Measurements from ENCODE around the gene ZNF593OS.
A peak's percentile ranks its signal among the peaks of the same experiment; 100 is the strongest.

Gene ZNF593OS

DNA sequence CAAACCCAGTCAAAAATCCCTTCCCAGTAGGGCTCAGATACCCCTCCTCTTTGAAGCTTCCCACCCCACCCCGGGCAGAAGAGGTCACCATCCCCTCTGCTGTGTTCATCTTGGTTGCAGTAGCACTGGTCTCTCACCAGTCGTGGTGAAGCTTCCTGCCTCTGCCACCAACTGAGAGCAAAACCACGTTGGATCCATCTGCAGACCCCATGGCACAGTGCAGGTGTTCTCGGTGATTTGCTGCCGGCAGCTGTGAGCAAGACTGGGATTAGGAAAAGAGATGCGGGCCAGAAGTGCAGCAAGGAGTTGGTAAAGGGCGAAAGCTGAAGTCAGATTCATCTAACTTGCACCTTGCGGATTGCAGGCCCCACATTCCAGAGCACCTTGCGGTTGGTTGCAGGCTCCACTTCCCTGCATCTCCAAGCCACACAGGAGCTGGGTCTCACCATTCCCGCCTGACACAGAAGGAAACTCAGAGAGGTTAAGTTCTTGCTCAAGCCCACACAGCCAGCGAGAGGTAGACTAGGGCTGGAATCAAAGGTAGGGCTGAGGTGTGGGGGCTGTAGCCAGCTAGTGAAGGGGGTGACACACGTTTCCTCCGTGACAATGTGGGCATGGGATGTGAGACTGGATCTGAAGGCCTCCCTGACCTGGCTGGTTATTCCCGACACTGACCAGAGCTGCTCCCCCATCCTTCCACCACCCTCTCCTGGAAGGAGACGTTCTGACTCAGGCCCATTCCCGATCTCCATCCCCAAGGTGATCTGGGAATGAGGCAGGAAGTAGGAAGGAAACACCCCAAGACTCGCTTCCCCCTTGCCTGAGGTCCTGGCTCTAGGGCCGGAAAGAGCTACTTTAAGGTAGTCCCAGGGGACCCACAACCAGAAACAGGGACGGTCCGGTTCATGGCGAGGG lies 16.0 kb downstream of the ZNF593OS start:
- no peak overlapping the region for H3K4me2 ChIP-seq (ENCODE audit: insufficient read depth, low read length)
- TF ChIP-seq EZH2 (IDR thresholded peaks at IDR 0.05; ENCODE audit: borderline replicate concordance, low read depth, low read length, severe bottlenecking): no peak
- TF ChIP-seq, protein P1, sequence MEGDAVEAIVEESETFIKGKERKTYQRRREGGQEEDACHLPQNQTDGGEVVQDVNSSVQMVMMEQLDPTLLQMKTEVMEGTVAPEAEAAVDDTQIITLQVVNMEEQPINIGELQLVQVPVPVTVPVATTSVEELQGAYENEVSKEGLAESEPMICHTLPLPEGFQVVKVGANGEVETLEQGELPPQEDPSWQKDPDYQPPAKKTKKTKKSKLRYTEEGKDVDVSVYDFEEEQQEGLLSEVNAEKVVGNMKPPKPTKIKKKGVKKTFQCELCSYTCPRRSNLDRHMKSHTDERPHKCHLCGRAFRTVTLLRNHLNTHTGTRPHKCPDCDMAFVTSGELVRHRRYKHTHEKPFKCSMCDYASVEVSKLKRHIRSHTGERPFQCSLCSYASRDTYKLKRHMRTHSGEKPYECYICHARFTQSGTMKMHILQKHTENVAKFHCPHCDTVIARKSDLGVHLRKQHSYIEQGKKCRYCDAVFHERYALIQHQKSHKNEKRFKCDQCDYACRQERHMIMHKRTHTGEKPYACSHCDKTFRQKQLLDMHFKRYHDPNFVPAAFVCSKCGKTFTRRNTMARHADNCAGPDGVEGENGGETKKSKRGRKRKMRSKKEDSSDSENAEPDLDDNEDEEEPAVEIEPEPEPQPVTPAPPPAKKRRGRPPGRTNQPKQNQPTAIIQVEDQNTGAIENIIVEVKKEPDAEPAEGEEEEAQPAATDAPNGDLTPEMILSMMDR (IDR thresholded peaks at IDR 0.05; ENCODE audit: borderline replicate concordance, extremely low read depth, low read length, poor library complexity, severe bottlenecking): no peak
- ATAC-seq (ENCODE audit: insufficient read depth, low read depth): peak; percentile 77

DNA sequence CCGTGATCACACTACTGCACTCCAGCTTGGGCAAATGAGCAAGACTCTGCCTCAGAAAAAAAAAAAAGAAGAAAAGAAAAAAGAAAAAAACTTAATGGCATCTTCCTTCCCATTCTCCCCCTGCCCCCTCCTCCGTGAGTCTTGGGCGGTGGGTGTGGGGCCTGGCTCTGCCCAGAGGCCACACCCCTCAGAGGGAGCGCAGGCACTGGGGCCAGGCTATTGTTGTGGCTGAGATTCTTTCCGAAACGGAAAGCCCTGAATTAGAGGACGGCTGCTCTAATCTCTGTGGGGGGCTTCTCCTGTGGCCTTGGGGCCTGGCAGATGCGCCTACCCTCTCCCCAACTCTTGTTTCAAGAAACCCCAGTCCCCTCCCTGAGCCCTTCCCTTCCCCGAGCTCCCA lies 16.9 kb downstream of the ZNF593OS start:
- H3K27me3 ChIP-seq (ENCODE audit: insufficient read depth, low read length, poor library complexity): peaks cover 22% of the 10 kb centered on the region
- no peak overlapping the region for H3K4me2 ChIP-seq (ENCODE audit: insufficient read depth, low read length)
- no peaks in the 10 kb centered on the region for H4K20me1 ChIP-seq (ENCODE audit: insufficient read depth, low read length)
- DNase-seq (no peak), ATAC-seq (ENCODE audit: insufficient read depth, low read depth) (no peak)
- H3K9ac ChIP-seq (ENCODE audit: low read depth, low read length): no peak overlapping the region
- H3K4me3 ChIP-seq (ENCODE audit: low read depth in 1 of 2, low read length in 2 of 2): no peak overlapping the region
- no peaks in the 10 kb centered on the region for H3K79me2 ChIP-seq (ENCODE audit: insufficient read depth, low read length)
- no peak overlapping the region for H2AFZ ChIP-seq (ENCODE audit: low read depth, low read length)
- H3K9me3 ChIP-seq (ENCODE audit: insufficient read depth, low read length, severe bottlenecking): no peaks in the 10 kb centered on the region
- H3K4me1 ChIP-seq (ENCODE audit: insufficient read depth, low read length): peaks cover 20% of the 10 kb centered on the region
- H3K36me3 ChIP-seq (ENCODE audit: insufficient read depth, low read length): no peaks in the 10 kb centered on the region
- TF ChIP-seq EZH2 (IDR thresholded peaks at IDR 0.05; ENCODE audit: borderline replicate concordance, low read depth, low read length, severe bottlenecking): no peak
- TF ChIP-seq, protein P1 (IDR thresholded peaks at IDR 0.05; ENCODE audit: borderline replicate concordance, extremely low read depth, low read length, poor library complexity, severe bottlenecking): no peak
- H3K27ac ChIP-seq (ENCODE audit: low read length): no peak overlapping the region

More for the DNA sequence above, 16.0 kb downstream of the ZNF593OS start:
- Histone ChIP-seq H3K27me3 (ENCODE audit: insufficient read depth, low read length, poor library complexity) (peaks cover 17% of the 10 kb centered on the region), H2AFZ (ENCODE audit: low read depth, low read length) (peak overlapping the region; percentile 38; the same call in 1 of the 2 replicates), H3K79me2 (ENCODE audit: insufficient read depth, low read length) (no peaks in the 10 kb centered on the region), H3K9me3 (ENCODE audit: insufficient read depth, low read length, severe bottlenecking) (no peaks in the 10 kb centered on the region), H3K27ac (ENCODE audit: low read length) (no peak overlapping the region), H3K4me1 (ENCODE audit: insufficient read depth, low read length) (peaks cover 20% of the 10 kb centered on the region), H3K9ac (ENCODE audit: low read depth, low read length) (no peak overlapping the region), H3K36me3 (ENCODE audit: insufficient read depth, low read length) (no peaks in the 10 kb centered on the region), H3K4me3 (ENCODE audit: low read depth in 1 of 2, low read length in 2 of 2) (no peak overlapping the region), H4K20me1 (ENCODE audit: insufficient read depth, low read length) (no peaks in the 10 kb centered on the region)
- peak; percentile 40 for DNase-seq

DNA sequence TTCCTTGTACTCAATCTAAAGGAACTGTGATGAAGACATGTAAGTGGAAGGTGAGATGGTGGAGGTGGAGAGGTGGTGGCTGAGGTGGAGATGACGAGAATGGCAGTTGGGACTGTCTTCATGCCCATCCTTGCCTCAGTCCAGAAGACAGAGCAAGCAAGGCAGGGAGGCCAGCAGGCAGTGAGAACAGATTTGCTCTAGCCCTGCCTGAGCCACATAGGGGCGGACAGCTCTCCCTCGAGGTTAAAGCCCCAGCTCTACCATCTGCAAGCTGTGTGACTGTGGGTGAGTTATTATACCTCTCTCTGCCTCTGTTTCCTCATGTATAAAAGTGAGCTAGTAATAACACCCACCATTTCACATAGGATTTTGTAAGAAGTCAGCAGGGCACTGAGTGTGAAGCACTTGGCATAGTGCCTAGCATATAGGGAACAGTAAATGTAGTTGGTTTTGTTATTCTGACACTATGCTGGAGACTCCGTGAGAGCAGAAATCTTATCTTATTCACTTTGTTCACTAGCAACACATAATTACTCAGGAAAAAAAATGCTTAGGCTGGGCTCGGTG lies 17.6 kb downstream of the ZNF593OS start:
- H3K9ac ChIP-seq (ENCODE audit: low read depth, low read length): no peak overlapping the region
- no peaks in the 10 kb centered on the region for H4K20me1 ChIP-seq (ENCODE audit: insufficient read depth, low read length)
- no peaks in the 10 kb centered on the region for H3K36me3 ChIP-seq (ENCODE audit: insufficient read depth, low read length)
- H3K27me3 ChIP-seq (ENCODE audit: insufficient read depth, low read length, poor library complexity): peaks cover 25% of the 10 kb centered on the region
- no peak overlapping the region for H2AFZ ChIP-seq (ENCODE audit: low read depth, low read length)
- DNase-seq (no peak), ATAC-seq (ENCODE audit: insufficient read depth, low read depth) (no peak)
- TF ChIP-seq EZH2 (IDR thresholded peaks at IDR 0.05; ENCODE audit: borderline replicate concordance, low read depth, low read length, severe bottlenecking): no peak
- TF ChIP-seq, protein P1 (IDR thresholded peaks at IDR 0.05; ENCODE audit: borderline replicate concordance, extremely low read depth, low read length, poor library complexity, severe bottlenecking): no peak
- H3K4me3 ChIP-seq (ENCODE audit: low read depth in 1 of 2, low read length in 2 of 2): no peak overlapping the region
- H3K4me2 ChIP-seq (ENCODE audit: insufficient read depth, low read length): no peak overlapping the region
- H3K27ac ChIP-seq (ENCODE audit: low read length): no peak overlapping the region
- H3K9me3 ChIP-seq (ENCODE audit: insufficient read depth, low read length, severe bottlenecking): no peaks in the 10 kb centered on the region
- H3K79me2 ChIP-seq (ENCODE audit: insufficient read depth, low read length): no peaks in the 10 kb centered on the region
- peaks cover 20% of the 10 kb centered on the region for H3K4me1 ChIP-seq (ENCODE audit: insufficient read depth, low read length)

Measured in DND-41 (cell line).